Skeletal muscle cell (primary cell): ENCODE results near the gene DCST2.

ENCODE experiments used
- DNase-seq: peaks from one replicate; pipeline ENCODE4 v3.0.0-alpha.2; 2010; ENCODE audit warnings: low read depth
- H3K4me3 ChIP-seq: 2 replicates; pipeline ENCODE4 v1.5.1; 2011; ENCODE audit warnings: low read depth, mild to moderate bottlenecking, control low read depth, low read length, moderate library complexity

Gene DCST2

GRCh38 chr1:155033524-155033923, at the start of gene DCST2, which contains the start of gene DCST1:
TSS of gene DCST2 (minus strand) at chr1:155033781. CDS start at chr1:155033701, 80 bp downstream.
TSS of gene DCST1 (plus strand) at chr1:155033824. CDS start at chr1:155034037, 213 bp downstream.
- DNase-seq: no peak
- no peak within 1 kb of the TSS for H3K4me3 ChIP-seq

GRCh38 chr1:155083052-155083541, 49.5 kb upstream of the DCST2 start:
- H3K4me3 ChIP-seq: no peak overlapping the region
- DNase-seq: no peak

GRCh38 chr1:155082301-155083051, 48.9 kb upstream of the DCST2 start:
- DNase-seq: no peak
- H3K4me3 ChIP-seq: no peak overlapping the region

- no peak for DNase-seq
- H3K4me3 ChIP-seq: no peak overlapping the region
Measured at GRCh38 chr1:155081472-155082300, 48.1 kb upstream of the DCST2 start.

GRCh38 chr1:155080312-155081228, 47.0 kb upstream of the DCST2 start:
- no peak for DNase-seq
- H3K4me3 ChIP-seq: peak overlapping the region; percentile 20

GRCh38 chr1:155079487-155080311, 46.1 kb upstream of the DCST2 start:
- H3K4me3 ChIP-seq: peak overlapping the region; percentile 41
- no peak for DNase-seq

GRCh38 chr1:155079210-155079486, 45.6 kb upstream of the DCST2 start:
- H3K4me3 ChIP-seq: peak overlapping the region; percentile 41
- no peak for DNase-seq

- DNase-seq: no peak
Measured at GRCh38 chr1:155078469-155079209, 45.1 kb upstream of the DCST2 start, which contains the start of gene EFNA3. TSS of gene EFNA3 (plus strand) at chr1:155078837. CDS start at chr1:155078942, 105 bp downstream.

GRCh38 chr1:155077758-155078445, 44.3 kb upstream of the DCST2 start:
- peak overlapping the region; percentile 29 for H3K4me3 ChIP-seq
- no peak for DNase-seq

More at GRCh38 chr1:155078469-155079209, 45.1 kb upstream of the DCST2 start, which contains the start of gene EFNA3:
- H3K4me3 ChIP-seq: peak within 1 kb of the TSS; percentile 41

- H3K4me3 ChIP-seq: no peak overlapping the region
Measured at GRCh38 chr1:155077346-155077745, 43.8 kb upstream of the DCST2 start.

GRCh38 chr1:155076371-155076770, 42.8 kb upstream of the DCST2 start:
- no peak for DNase-seq

More at GRCh38 chr1:155077346-155077745, 43.8 kb upstream of the DCST2 start:
- DNase-seq: no peak

GRCh38 chr1:155075535-155075934, 42.0 kb upstream of the DCST2 start:
- no peak for DNase-seq
- H3K4me3 ChIP-seq: no peak overlapping the region

More at GRCh38 chr1:155076371-155076770, 42.8 kb upstream of the DCST2 start:
- no peak overlapping the region for H3K4me3 ChIP-seq

GRCh38 chr1:155073377-155074242, 40.0 kb upstream of the DCST2 start:
- DNase-seq: no peak
- no peak overlapping the region for H3K4me3 ChIP-seq

GRCh38 chr1:155072531-155073289, 39.1 kb upstream of the DCST2 start:
- no peak overlapping the region for H3K4me3 ChIP-seq
- DNase-seq: no peak

GRCh38 chr1:155071701-155072100, 38.1 kb upstream of the DCST2 start:
- H3K4me3 ChIP-seq: no peak overlapping the region
- DNase-seq: no peak
